ENCODE results near the gene VTI1A.

DNA sequence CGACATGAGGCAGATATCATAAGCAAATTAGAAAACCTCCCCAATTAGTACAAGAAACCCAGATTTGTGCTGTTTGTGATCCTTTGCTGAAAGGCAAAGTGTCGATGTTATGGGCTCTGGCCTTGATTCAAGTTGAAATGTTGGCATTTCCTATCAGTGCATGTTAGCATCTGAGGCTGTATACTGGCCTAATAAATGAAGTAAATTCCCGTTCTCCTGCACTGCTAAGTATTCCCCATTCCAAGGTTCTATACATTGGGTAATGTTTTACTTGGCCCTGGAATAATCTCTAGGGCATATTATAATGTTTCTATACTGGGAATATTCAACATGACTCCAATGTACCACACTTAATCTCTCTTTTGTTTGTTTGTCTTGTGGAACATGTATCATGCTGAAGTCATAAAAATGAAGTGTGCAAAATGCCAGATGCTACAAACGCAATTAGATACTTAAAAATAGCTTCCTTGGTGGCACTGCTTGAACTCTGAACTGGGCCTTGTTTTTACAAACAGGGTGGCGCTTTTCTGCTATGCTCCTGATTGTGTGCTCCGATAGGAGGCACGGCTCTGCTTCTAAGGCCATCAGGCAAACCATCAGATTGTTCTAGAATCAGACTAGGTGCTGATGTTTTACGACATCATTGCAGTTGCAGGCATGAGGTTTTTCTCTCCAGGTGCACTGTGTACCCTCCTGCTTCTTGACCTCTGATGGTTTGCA is 346.3 kb downstream of the VTI1A start:
- TF ChIP-seq, protein P1, sequence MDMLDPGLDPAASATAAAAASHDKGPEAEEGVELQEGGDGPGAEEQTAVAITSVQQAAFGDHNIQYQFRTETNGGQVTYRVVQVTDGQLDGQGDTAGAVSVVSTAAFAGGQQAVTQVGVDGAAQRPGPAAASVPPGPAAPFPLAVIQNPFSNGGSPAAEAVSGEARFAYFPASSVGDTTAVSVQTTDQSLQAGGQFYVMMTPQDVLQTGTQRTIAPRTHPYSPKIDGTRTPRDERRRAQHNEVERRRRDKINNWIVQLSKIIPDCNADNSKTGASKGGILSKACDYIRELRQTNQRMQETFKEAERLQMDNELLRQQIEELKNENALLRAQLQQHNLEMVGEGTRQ (IDR thresholded peaks at IDR 0.05): no peak
- TF ChIP-seq CTCF (IDR thresholded peaks at IDR 0.05) (no peak), RAD21 (conservative IDR thresholded peaks at IDR 0.05 in 1 of 2, IDR thresholded peaks at IDR 0.05 in 1 of 2) (no peak), CBX2 (IDR thresholded peaks at IDR 0.05; ENCODE audit: borderline replicate concordance, low read depth) (no peak), ESRRA (IDR thresholded peaks at IDR 0.05; ENCODE audit: borderline replicate concordance, low read length) (no peak), MYC (IDR thresholded peaks at IDR 0.05; ENCODE audit: borderline replicate concordance, low read length) (no peak), RNF2 (IDR thresholded peaks at IDR 0.05; ENCODE audit: borderline replicate concordance, low read depth) (no peak), RARB (CRISPR knock-in tag; IDR thresholded peaks at IDR 0.05) (no peak)

Measured in A549 (cell line).